Measurements from ENCODE around the gene RPUSD4. TPM values are rescaled to one million over a fixed set of nuclear protein-coding genes. Genes with fewer than 3 reads are reported as not detected.

Gene RPUSD4
- total RNA-seq, 4 donors from 2014 or later = 15.0 to 19.9 (median 17.6) TPM

- H3K27me3 ChIP-seq = no peaks in the 10 kb centered on the region
- intact Hi-C loops (cut with DNase I) = no loop called here
- no peak for DNase-seq (ENCODE audit: extremely low spot score)
- TF ChIP-seq CTCF (IDR thresholded peaks at IDR 0.05) (no peak), POLR2A (IDR thresholded peaks at IDR 0.05; ENCODE audit: low read depth) (no peak), POLR2AphosphoS5 (IDR thresholded peaks at IDR 0.05) (no peak), EP300 (IDR thresholded peaks at IDR 0.05) (no peak)
- WGBS = 87% methylated on average over 8 of the region's 15 CpGs
- peaks cover 0 to 14% (median 2%) of the 10 kb centered on the region in 4 donors for H3K4me1 ChIP-seq
- no peak overlapping the region for H3K4me3 ChIP-seq
- H3K36me3 ChIP-seq = peaks cover 0 to 34% (median 21%) of the 10 kb centered on the region in 4 donors
- no peaks in the 10 kb centered on the region for H3K9me3 ChIP-seq
- no peak overlapping the region for H3K27ac ChIP-seq (replicated peaks in 1 of 4)
These were observed 25.3 kb downstream of the RPUSD4 start for GRCh38 chr11:126186025-126186698.

- Histone ChIP-seq H3K36me3 (peaks cover 0 to 28% (median 15%) of the 10 kb centered on the region in 4 donors), H3K27me3 (no peaks in the 10 kb centered on the region), H3K4me1 (peaks cover 0 to 14% (median 2%) of the 10 kb centered on the region in 4 donors), H3K4me3 (no peak overlapping the region), H3K9me3 (peaks cover 0 to 3% (median 0%) of the 10 kb centered on the region in 4 donors), H3K27ac (replicated peaks in 1 of 4) (no peak overlapping the region)
- TF ChIP-seq CTCF (IDR thresholded peaks at IDR 0.05) (no peak), POLR2A (IDR thresholded peaks at IDR 0.05; ENCODE audit: low read depth) (no peak), POLR2AphosphoS5 (IDR thresholded peaks at IDR 0.05) (no peak), EP300 (IDR thresholded peaks at IDR 0.05) (no peak)
- DNase-seq (ENCODE audit: extremely low spot score) = no peak
- 90% methylated on average over 20 of the region's 26 CpGs for WGBS
- intact Hi-C loops (cut with DNase I) = no loop called here
These were observed 26.0 kb downstream of the RPUSD4 start for GRCh38 chr11:126185259-126186024.

- no peak for DNase-seq (ENCODE audit: extremely low spot score)
- intact Hi-C loops (cut with DNase I) = no loop called here
- 88% methylated on average over 11 of the region's 11 CpGs for WGBS
- H3K36me3 ChIP-seq = peaks cover 0 to 5% (median 4%) of the 10 kb centered on the region in 4 donors
- TF ChIP-seq POLR2A (IDR thresholded peaks at IDR 0.05; ENCODE audit: low read depth) (no peak), POLR2AphosphoS5 (IDR thresholded peaks at IDR 0.05) (no peak), CTCF (IDR thresholded peaks at IDR 0.05) (no peak), EP300 (IDR thresholded peaks at IDR 0.05) (no peak)
- H3K4me1 ChIP-seq = peaks cover 0 to 14% (median 2%) of the 10 kb centered on the region in 4 donors
- peaks cover 0 to 6% (median 0%) of the 10 kb centered on the region in 4 donors for H3K9me3 ChIP-seq
- H3K4me3 ChIP-seq = no peak overlapping the region
- H3K27me3 ChIP-seq = no peaks in the 10 kb centered on the region
- H3K27ac ChIP-seq (replicated peaks in 1 of 4) = no peak overlapping the region
These were observed 28.5 kb downstream of the RPUSD4 start for GRCh38 chr11:126182787-126183445.

- WGBS = 90% methylated on average over 12 of the region's 13 CpGs
- Histone ChIP-seq H3K27me3 (no peaks in the 10 kb centered on the region), H3K36me3 (peaks cover 0 to 5% (median 2%) of the 10 kb centered on the region in 4 donors), H3K4me3 (no peak overlapping the region), H3K4me1 (peaks cover 0 to 11% (median 2%) of the 10 kb centered on the region in 4 donors), H3K27ac (replicated peaks in 1 of 4) (no peak overlapping the region), H3K9me3 (peaks cover 0 to 6% (median 0%) of the 10 kb centered on the region in 4 donors)
- intact Hi-C loops (cut with DNase I) = no loop called here
- DNase-seq (ENCODE audit: extremely low spot score) = no peak
- no peak for TF ChIP-seq EP300 (IDR thresholded peaks at IDR 0.05)
- TF ChIP-seq POLR2AphosphoS5 (IDR thresholded peaks at IDR 0.05) = no peak
- no peak for TF ChIP-seq CTCF (IDR thresholded peaks at IDR 0.05)
- TF ChIP-seq POLR2A (IDR thresholded peaks at IDR 0.05; ENCODE audit: low read depth) = no peak
These were observed 29.3 kb downstream of the RPUSD4 start for GRCh38 chr11:126181939-126182730.

All from esophagus muscularis mucosa (tissue), 4 donors.